Activated CD8-positive, alpha-beta memory T cell treated with anti-CD3 and anti-CD28 coated beads, Interleukin-2, amount 50 U/mL, for 1 hour (primary cell): ENCODE measurements around the gene OR2A12.
"Not testable (repeated sequence)": the region's sequence is repeated elsewhere in the genome, so short reads cannot be mapped to it uniquely, and the experiment has no call there.

Source experiments
- DNase-seq: peaks from one replicate; pipeline ENCODE4 v3.0.0-alpha.2; 2020; ENCODE audit errors: extremely low read depth

The OR2A12 gene

GRCh38 chr7:144085978-144086377, at the start of gene OR2A12:
Gene OR2A12, plus strand, starts transcription at chr7:144086278. Its CDS starts 8,830 bp downstream, at chr7:144095108.
- no peak for DNase-seq

DNA sequence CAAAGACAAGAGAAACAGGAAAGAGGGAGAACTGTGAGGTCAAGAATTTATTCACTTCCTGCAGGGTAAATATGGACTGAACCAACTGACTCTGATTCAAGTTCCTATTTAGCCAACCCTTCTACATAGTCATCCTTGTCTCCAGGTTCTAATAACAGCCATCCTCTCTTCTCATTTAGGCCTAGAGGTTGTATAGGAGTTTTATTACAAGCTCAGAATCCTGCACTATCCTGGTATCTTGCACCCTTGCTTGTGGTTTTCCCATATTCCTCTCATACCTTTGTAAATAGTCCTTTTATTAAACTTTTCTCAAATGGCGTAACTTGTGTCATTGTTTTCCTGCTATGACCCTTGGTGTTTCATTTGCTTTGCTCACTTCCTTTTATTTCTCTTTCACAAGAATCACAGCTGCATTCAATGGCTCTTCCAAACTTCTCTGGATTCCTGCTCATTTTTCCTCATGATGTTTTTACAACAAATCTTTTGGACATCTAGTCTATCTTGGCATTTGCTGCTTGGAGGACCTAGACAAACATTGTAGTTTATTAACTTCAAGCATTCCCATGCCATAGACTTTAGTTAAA, 49.7 kb upstream of the OR2A12 start:
- no peak for DNase-seq

DNA sequence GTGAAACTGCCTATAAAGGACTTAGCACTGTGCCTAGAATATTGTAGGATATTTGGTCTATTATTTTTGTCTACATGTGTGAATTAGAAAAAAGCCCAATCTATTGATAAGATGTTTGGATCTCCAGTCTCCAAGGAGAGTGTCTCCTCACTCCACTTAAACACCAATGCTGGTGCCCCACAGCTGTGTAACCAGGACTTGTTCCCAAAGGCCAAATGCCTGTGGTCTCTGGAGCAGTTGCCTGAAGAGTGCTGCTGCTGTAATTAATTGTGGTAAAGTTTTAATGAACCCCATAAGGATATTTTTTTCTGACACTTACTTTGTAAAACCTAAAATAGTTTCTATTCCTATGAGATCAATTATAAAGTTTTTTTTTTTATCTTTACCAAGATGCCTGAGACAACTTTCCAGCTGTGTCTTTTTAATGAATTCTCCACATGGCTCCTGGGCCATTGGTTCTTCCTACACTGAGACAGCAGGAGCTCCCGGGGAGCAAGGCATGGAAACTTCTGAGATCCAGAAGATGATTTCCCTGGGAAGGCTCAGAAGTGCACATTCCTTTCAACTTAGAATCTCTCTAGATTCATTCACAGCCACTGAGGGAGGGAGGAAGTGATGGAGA, 48.6 kb upstream of the OR2A12 start:
- DNase-seq = no peak

GRCh38 chr7:144038887-144039286, 47.2 kb upstream of the OR2A12 start:
- no peak for DNase-seq

DNA sequence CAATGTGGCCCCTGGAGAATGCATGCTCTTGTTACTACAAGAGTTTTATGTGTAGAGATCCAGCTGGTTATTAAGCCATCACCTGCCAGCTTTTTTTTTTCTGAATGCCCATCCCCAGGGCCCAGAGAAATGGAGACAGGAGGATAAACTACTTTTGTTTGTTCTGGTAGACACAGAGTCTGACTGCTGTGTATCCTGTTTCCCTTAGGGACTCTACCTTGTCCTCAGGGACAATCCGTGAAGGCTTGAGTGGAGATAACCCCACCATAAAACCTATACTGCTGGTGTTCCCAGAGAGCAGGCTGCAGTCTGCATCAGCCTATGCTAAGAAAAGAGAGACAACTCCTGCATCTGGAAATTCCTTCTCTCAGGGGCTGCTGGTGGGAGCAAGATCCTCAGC, 37.4 kb upstream of the OR2A12 start, which contains the start of gene OR2A5:
Gene OR2A5 (plus strand): TSS at position 301 of the 400 bp plus-strand sequence. CDS start 1,454 bp downstream, outside the sequence.
- no peak for DNase-seq

DNA sequence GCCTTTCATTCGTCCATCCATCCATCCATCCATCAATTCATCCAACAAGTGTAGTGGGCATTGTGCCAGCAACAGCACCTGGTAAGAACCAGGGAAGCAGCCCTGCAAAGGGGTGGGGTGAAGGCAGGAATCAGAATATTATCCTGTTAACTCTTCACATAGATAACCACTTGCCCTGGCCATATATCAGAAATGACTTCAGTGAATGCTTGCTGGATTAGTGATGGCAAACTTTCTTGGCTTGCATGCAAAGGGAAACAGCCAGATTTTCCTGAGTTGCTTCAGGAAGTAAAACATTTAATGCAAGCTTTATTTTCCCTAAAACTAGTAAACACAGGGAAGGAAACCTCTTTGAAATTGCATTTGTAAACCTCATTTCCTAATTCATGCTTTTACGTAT, 36.6 kb upstream of the OR2A12 start:
- no peak for DNase-seq

- no peak for DNase-seq
Measured at GRCh38 chr7:144050093-144050492, 36.0 kb upstream of the OR2A12 start.

- DNase-seq = not testable (repeated sequence)
Measured at GRCh38 chr7:144050884-144051283, 35.2 kb upstream of the OR2A12 start.

- DNase-seq = no peak
Measured at GRCh38 chr7:144057954-144058353, 28.1 kb upstream of the OR2A12 start.

- no peak for DNase-seq
Measured at GRCh38 chr7:144063710-144064109, 22.4 kb upstream of the OR2A12 start.

GRCh38 chr7:144069511-144069910, 16.6 kb upstream of the OR2A12 start, which contains the start of gene OR2A25:
Gene OR2A25, plus strand, starts transcription at chr7:144069811. Its CDS starts 4,409 bp downstream, at chr7:144074220.
- DNase-seq = no peak

- DNase-seq = no peak
Measured at GRCh38 chr7:144069953-144070352, 16.1 kb upstream of the OR2A12 start.

GRCh38 chr7:144074374-144074773, 11.7 kb upstream of the OR2A12 start:
- no peak for DNase-seq

- no peak for DNase-seq
Measured at GRCh38 chr7:144086730-144087129, 652 bp downstream of the OR2A12 start.

GRCh38 chr7:144087230-144087629, 1.2 kb downstream of the OR2A12 start:
- no peak for DNase-seq

- DNase-seq = no peak
Measured at GRCh38 chr7:144090667-144091066, 4.6 kb downstream of the OR2A12 start.

DNA sequence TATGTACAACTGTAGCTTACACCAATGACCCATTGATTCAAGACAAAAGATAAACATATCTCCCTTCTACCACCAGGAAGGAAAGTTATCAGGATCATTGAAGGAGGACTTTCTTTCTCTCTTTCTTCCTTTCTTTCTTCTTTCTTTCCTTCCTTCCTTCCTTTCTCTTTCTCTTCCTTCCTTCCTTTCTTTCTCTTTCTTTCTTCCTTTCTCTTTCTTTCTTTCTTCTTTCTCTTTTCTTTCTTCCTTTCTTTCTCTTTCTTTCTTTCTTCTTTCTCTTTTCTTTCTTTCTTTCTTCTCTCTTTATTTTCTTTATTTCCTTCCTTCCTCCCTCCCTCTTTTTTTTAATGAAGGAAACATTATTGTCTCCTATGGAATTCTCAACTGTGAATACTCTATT, 12.7 kb downstream of the OR2A12 start:
- DNase-seq = no peak

GRCh38 chr7:144100607-144101006, 14.5 kb downstream of the OR2A12 start:
- no peak for DNase-seq

DNA sequence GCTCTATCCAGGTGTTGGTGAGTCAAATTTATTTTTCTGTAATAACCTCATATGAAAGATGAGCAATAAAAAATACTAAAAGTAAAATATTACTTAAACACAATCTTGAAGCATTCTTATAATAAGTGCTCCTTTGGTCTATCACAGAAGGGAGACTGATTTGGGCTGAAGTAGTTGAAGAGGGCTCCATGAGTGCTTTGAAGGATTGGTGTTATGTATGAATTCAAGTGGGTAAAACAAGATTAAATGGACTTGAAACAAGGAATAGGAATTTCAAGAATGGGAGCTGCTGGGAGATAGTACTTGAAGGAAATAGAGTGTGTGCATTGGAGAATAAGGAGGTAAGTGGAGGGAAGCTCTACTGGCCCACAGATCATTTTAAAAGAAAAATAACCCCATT, 16.0 kb downstream of the OR2A12 start:
- DNase-seq = no peak

GRCh38 chr7:144105211-144105610, 19.1 kb downstream of the OR2A12 start:
- DNase-seq = no peak

DNA sequence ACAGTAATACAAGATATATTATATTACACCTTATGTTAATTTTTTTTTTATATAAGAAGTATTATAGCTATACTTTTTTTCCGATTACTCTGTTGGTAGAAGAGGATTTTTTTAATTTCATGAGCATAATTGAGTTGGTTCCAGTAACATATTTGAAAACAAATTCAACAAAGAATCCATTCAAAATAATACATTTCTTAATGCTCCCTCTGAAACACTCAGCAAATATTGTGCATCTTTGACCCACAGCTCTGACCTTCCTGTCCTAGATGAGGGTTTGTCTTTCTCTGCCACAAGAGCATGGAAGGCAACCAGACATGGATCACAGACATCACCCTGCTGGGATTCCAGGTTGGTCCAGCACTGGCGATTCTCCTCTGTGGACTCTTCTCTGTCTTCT, 23.2 kb downstream of the OR2A12 start, which contains the start of gene OR2A2:
Gene OR2A2 (plus strand): TSS at position 301 of the 400 bp plus-strand sequence. CDS start 0 bp downstream, at position 301.
- no peak for DNase-seq

- DNase-seq = no peak
Measured at GRCh38 chr7:144110272-144110671, 24.2 kb downstream of the OR2A12 start.

DNA sequence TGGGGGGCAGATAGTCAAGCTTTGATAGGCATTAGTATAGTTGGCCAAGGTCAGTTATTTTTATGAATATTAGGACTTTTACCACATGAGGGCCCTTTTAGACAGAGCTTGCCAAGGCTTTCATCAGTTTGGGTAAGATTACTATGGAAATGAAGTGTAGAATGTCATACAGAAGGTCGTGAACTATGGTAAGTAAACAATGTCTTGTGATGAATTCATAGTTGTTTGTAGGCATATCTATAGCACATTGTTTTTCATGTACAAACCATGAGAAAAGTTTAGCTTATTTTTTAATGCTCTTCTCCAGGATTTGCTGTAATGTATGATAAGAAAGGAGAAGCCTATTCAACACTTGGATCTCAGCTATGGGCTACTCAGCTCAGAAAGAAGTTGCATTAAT, 27.6 kb downstream of the OR2A12 start:
- no peak for DNase-seq
